Measurements from ENCODE around the gene NKIRAS1. TPM values are rescaled to one million over a fixed set of nuclear protein-coding genes. Genes with fewer than 3 reads are reported as not detected.
"Not testable (repeated sequence)": the region's sequence is repeated elsewhere in the genome, so short reads cannot be mapped to it uniquely, and the experiment has no call there.

Gene NKIRAS1
- total RNA-seq, 1 experiment from 2014 or later: 8.9 TPM

DNA sequence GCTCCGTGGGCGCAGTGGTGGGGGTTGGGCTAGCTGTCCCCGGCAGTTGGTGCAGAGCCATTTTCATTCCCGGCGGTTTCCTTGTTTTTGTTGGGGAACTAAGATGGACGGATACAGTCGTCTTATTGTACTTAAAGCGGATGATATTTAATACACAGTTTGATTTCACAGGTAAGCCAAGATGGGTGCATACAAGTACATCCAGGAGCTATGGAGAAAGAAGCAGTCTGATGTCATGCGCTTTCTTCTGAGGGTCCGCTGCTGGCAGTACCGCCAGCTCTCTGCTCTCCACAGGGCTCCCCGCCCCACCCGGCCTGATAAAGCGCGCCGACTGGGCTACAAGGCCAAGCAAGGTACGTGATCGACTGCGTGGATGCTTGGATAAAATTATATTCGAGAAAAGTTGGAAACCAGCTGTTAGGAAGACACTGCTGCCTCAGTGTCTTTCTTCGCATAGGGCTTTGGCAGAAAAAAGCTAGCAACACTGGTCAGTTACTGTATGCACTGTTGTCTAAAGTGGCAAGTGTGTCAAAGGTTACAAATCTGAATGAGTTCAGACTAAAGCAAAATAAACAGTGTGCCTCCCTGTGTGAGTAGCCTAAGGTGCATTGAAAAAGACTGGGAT is 1.0 kb upstream of the NKIRAS1 start:
- H3K9me3 ChIP-seq (ENCODE audit: control insufficient read depth, insufficient read depth, low read depth, low read length); DNase-seq (ENCODE audit: low read depth, low spot score); CTCF ChIA-PET; intact Hi-C loops (cut with micrococcal nuclease; ENCODE audit: unreplicated experiment); ATAC-seq; POLR2A ChIA-PET; BruUV-seq (replicated peaks); H3K27me3 ChIP-seq (ENCODE audit: control insufficient read depth, insufficient read depth, low read length); in situ Hi-C loops (cut with HindIII; ENCODE audit: low pct_unique_long_range_greater_than_20kb, low sequenced_read_pairs): not testable (repeated sequence)
- peaks cover 24% of the 10 kb centered on the region for H3K36me3 ChIP-seq (ENCODE audit: control insufficient read depth, insufficient read depth, low read length)
- H3K27ac ChIP-seq (ENCODE audit: low read length): peak overlapping the region; percentile 89
- H3K4me1 ChIP-seq (ENCODE audit: control insufficient read depth, insufficient read depth, low read length): peaks cover 24% of the 10 kb centered on the region
- peak overlapping the region; percentile 92 to 95 for H3K4me3 ChIP-seq (ENCODE audit: low read depth in 2 of 2, low read length in 2 of 2)

DNA sequence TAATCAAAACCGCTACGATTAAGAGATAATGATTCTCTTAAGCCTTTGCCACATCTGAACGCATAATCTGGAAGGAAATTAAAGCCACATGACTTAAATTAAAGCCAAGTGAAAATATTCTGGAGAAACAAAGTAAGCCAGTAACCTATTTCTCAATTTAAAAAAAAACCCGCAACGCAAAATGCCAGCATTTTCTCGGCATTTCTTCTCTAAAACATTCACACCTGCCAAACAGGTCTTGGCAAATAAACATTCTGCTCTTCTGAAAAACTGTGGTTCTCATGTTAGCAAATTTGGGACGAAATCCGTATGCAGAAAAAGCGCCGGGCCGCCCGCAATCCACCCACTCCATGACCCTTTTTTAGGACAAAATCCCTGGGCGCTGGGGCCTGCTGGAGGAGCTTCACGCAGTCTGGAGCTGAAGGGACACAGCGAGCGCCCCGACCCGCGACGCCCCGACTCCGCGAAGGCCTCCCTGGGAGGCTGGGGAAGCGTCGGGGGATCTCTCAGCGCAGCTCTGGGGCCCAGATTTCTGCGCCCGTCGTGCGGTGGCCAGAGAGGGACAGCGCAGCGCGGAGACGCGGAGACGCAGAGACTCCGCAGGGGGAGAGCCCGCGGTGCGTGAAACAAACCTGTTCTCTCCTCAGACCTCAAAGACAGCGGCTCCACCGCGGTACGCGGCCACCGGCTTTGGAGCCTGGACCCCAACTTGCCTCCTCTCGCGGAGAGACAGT is 471 bp downstream of the NKIRAS1 start:
- BruUV-seq (replicated peaks): no TSS peak
- in situ Hi-C loops (cut with HindIII; ENCODE audit: low pct_unique_long_range_greater_than_20kb, low sequenced_read_pairs): no loop called here
- peak; percentile 72 for ATAC-seq
- ChIA-PET CTCF (interaction anchor here (0.6 kb wide), 1 partner anchor 7 kb away, joined by 3 read pairs; no protein-coding TSS in a partner anchor), POLR2A (interaction anchor here (0.6 to 0.9 kb wide), 2 partner anchors 26 to 28 kb away, joined by 3 read pairs; no protein-coding TSS in a partner anchor)
- H3K27me3 ChIP-seq (ENCODE audit: control insufficient read depth, insufficient read depth, low read length): no peaks in the 10 kb centered on the region
- no peaks in the 10 kb centered on the region for H3K9me3 ChIP-seq (ENCODE audit: control insufficient read depth, insufficient read depth, low read depth, low read length)
- TF ChIP-seq TCF7L2 (IDR thresholded peaks at IDR 0.05; ENCODE audit: low read depth, low read length) (no peak), SIN3A (IDR thresholded peaks at IDR 0.05; ENCODE audit: borderline replicate concordance, insufficient read depth, low read depth, low read length) (no peak), POLR2AphosphoS5 (IDR thresholded peaks at IDR 0.05; ENCODE audit: low read depth, low read length) (no peak)
- TF ChIP-seq, protein P1, sequence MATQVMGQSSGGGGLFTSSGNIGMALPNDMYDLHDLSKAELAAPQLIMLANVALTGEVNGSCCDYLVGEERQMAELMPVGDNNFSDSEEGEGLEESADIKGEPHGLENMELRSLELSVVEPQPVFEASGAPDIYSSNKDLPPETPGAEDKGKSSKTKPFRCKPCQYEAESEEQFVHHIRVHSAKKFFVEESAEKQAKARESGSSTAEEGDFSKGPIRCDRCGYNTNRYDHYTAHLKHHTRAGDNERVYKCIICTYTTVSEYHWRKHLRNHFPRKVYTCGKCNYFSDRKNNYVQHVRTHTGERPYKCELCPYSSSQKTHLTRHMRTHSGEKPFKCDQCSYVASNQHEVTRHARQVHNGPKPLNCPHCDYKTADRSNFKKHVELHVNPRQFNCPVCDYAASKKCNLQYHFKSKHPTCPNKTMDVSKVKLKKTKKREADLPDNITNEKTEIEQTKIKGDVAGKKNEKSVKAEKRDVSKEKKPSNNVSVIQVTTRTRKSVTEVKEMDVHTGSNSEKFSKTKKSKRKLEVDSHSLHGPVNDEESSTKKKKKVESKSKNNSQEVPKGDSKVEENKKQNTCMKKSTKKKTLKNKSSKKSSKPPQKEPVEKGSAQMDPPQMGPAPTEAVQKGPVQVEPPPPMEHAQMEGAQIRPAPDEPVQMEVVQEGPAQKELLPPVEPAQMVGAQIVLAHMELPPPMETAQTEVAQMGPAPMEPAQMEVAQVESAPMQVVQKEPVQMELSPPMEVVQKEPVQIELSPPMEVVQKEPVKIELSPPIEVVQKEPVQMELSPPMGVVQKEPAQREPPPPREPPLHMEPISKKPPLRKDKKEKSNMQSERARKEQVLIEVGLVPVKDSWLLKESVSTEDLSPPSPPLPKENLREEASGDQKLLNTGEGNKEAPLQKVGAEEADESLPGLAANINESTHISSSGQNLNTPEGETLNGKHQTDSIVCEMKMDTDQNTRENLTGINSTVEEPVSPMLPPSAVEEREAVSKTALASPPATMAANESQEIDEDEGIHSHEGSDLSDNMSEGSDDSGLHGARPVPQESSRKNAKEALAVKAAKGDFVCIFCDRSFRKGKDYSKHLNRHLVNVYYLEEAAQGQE (IDR thresholded peaks at IDR 0.05; ENCODE audit: insufficient read depth in 1 of 2, low read depth in 2 of 2, low read length in 1 of 2): no peak
- TF ChIP-seq, protein P2, sequence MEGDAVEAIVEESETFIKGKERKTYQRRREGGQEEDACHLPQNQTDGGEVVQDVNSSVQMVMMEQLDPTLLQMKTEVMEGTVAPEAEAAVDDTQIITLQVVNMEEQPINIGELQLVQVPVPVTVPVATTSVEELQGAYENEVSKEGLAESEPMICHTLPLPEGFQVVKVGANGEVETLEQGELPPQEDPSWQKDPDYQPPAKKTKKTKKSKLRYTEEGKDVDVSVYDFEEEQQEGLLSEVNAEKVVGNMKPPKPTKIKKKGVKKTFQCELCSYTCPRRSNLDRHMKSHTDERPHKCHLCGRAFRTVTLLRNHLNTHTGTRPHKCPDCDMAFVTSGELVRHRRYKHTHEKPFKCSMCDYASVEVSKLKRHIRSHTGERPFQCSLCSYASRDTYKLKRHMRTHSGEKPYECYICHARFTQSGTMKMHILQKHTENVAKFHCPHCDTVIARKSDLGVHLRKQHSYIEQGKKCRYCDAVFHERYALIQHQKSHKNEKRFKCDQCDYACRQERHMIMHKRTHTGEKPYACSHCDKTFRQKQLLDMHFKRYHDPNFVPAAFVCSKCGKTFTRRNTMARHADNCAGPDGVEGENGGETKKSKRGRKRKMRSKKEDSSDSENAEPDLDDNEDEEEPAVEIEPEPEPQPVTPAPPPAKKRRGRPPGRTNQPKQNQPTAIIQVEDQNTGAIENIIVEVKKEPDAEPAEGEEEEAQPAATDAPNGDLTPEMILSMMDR (IDR thresholded peaks at IDR 0.05): no peak
- H3K27ac ChIP-seq (ENCODE audit: low read length): peak overlapping the region; percentile 84
- H3K4me1 ChIP-seq (ENCODE audit: control insufficient read depth, insufficient read depth, low read length): peaks cover 24% of the 10 kb centered on the region
- no peak for DNase-seq (ENCODE audit: low read depth, low spot score)
- peaks cover 24% of the 10 kb centered on the region for H3K36me3 ChIP-seq (ENCODE audit: control insufficient read depth, insufficient read depth, low read length)
- intact Hi-C loops (cut with micrococcal nuclease; ENCODE audit: unreplicated experiment): no loop called here
- peak overlapping the region; percentile 92 to 95 for H3K4me3 ChIP-seq (ENCODE audit: low read depth in 2 of 2, low read length in 2 of 2)
